ENCODE results near the gene PI16. TPM values are rescaled to one million over a fixed set of nuclear protein-coding genes. Genes with fewer than 3 reads are reported as not detected.
A peak's percentile ranks its signal among the peaks of the same experiment; 100 is the strongest.

Gene PI16
- total and polyA plus RNA-seq, 2 of the 13 experiments (the other 11 are each of a cell fraction or from before 2014, with no cell fraction given) = not detected

DNA sequence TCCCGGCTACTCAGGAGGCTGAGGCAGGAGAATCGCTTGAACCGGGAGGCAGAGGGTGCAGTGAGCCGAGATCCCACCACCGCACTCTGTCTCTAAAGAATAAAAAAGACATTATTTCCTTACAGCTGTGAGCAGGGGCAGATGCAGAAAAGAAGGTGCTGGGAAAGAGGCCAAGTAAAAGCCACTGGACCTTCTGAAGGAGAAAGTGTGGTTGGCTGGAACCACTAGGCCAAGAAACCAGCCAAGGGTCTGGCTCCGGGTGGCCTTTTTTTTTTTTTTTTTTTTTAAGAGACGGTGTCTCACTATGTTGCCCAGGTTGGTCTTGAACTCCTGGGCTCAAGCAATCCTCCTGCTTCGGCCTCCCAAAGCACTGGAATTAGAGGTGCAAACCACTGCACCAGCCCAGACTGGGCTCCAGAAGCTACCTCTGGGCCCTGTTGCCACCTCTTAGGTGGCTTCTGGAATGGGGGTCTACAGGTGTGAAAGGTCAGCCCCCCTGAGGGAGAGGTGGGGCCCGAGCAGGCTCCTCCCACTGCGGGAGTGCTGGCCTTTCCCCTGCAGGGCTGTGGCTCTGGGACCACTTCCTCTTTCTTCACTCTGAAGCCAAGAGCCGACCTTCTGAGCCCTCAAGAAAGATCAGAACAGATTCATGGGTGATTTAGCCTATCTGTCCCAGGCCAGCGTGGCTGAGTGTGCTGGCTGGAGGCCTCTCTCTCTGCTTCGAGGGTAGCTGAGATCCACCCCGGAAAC is 50.7 kb downstream of the PI16 start, which contains the start of gene FGD2:
TSS of gene FGD2 (plus strand) at position 595 of the 750 bp plus-strand sequence. CDS start 163 bp downstream, outside the sequence.
- Histone ChIP-seq H3K36me3 (replicated peaks in 1 of 2; ENCODE audit: control insufficient read depth in 1 of 2, insufficient read depth in 2 of 2, low read length in 2 of 2) (no peaks in the 10 kb centered on the region), H3K9me3 (ENCODE audit: low read length) (no peaks in the 10 kb centered on the region), H3K4me3 (replicated peaks in 1 of 3; ENCODE audit: insufficient read depth in 1 of 3, low read depth in 2 of 3, low read length in 3 of 3) (no peak within 1 kb of the TSS), H4K20me1 (ENCODE audit: insufficient read depth, low read length) (no peaks in the 10 kb centered on the region), H3K79me2 (ENCODE audit: insufficient read depth, low read length) (no peaks in the 10 kb centered on the region), H3K9ac (ENCODE audit: insufficient read depth, low read depth, low read length) (no peak within 1 kb of the TSS), H2AFZ (ENCODE audit: low read length) (no peak within 1 kb of the TSS), H3K4me1 (ENCODE audit: insufficient read depth, low read length) (no peaks in the 10 kb centered on the region), H3K4me2 (ENCODE audit: low read depth, low read length) (peak within 1 kb of the TSS; percentile 8; the same call in 1 of the 2 replicates), H3K27me3 (ENCODE audit: control insufficient read depth in 1 of 2, insufficient read depth in 2 of 2, low read length in 2 of 2) (peaks cover 3 to 76% of the 10 kb centered on the region in 2 experiments; a peak in 3 of 5 replicates), H3K27ac (ENCODE audit: extremely low read length, insufficient read depth, low read length) (no peak within 1 kb of the TSS)
- BruUV-seq (replicated peaks) = no TSS peak
- FAIRE-seq (no peak), DNase-seq (ENCODE audit: low spot score) (no peak), ATAC-seq (no peak)
- POLR2A ChIA-PET = no interaction called here
- intact Hi-C loops (cut with micrococcal nuclease; ENCODE audit: unreplicated experiment) (no loop called here), in situ Hi-C loops (cut with HindIII; ENCODE audit: extremely low pct_ligation_motif_present, low pct_unique_long_range_greater_than_20kb) (no loop called here)
- TF ChIP-seq, protein P1, sequence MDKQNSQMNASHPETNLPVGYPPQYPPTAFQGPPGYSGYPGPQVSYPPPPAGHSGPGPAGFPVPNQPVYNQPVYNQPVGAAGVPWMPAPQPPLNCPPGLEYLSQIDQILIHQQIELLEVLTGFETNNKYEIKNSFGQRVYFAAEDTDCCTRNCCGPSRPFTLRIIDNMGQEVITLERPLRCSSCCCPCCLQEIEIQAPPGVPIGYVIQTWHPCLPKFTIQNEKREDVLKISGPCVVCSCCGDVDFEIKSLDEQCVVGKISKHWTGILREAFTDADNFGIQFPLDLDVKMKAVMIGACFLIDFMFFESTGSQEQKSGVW (CRISPR knock-in tag; IDR thresholded peaks at IDR 0.05; ENCODE audit: borderline replicate concordance) = no peak
- TF ChIP-seq KLF12 (CRISPR knock-in tag; IDR thresholded peaks at IDR 0.05; ENCODE audit: borderline replicate concordance) (no peak), ZC3H13 (CRISPR knock-in tag; IDR thresholded peaks at IDR 0.05) (no peak), POLR2AphosphoS2 (IDR thresholded peaks at IDR 0.05; ENCODE audit: low read depth, low read length) (no peak)
- CTCF ChIA-PET (ENCODE audit: low intra/inter-chr PET ratio, low total read pairs) = no interaction called here
- WGBS (ENCODE audit: low lambda C conversion rate) = 51% methylated on average over 13 of the region's 14 CpGs

DNA sequence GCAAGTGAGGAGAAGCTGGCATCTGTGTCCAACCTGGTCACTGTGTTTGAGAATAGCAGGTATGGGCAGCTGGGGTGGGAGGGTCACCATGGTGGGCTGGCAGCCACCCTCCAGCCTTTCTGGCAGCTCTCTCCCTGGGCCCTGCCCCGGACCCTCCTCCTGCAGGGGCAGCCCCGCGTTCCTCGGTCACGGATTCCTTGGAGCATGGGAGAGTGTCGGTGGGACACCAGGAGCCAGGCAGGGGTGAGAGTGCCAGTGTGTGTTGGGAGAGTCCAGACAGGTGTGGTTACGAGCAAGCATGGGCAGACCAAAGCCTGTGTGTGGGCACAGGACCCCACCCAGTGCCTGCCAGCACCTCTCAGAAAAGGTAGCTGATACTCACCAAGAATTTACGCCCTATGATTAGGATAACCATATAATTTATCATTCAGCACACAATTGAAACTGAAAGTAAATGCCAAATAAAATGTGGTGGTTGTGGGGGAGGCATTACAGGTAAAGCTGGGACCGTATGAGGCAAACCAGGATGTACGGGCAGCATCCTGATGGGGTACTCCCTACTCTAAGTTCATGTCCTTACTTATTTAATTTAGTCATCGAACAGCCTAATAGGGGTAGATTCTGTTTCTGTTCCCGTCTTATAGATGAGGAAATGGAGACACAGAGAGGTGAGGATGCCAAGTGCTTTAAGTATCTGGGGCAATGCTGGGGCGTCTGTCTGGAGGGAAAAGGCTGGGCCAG is 51.5 kb downstream of the PI16 start:
- WGBS (ENCODE audit: low lambda C conversion rate) = 47% methylated on average over 13 of the region's 13 CpGs
- POLR2A ChIA-PET = no interaction called here
- Histone ChIP-seq H2AFZ (ENCODE audit: low read length) (no peak overlapping the region), H3K79me2 (ENCODE audit: insufficient read depth, low read length) (no peaks in the 10 kb centered on the region), H3K27me3 (ENCODE audit: control insufficient read depth in 1 of 2, insufficient read depth in 2 of 2, low read length in 2 of 2) (peaks cover 3 to 78% of the 10 kb centered on the region in 2 experiments; a peak in 3 of 5 replicates), H3K4me3 (replicated peaks in 1 of 3; ENCODE audit: insufficient read depth in 1 of 3, low read depth in 2 of 3, low read length in 3 of 3) (no peak overlapping the region), H3K4me2 (ENCODE audit: low read depth, low read length) (peak overlapping the region; percentile 8; the same call in 1 of the 2 replicates), H3K27ac (ENCODE audit: extremely low read length, insufficient read depth, low read length) (no peak overlapping the region), H3K36me3 (replicated peaks in 1 of 2; ENCODE audit: control insufficient read depth in 1 of 2, insufficient read depth in 2 of 2, low read length in 2 of 2) (no peaks in the 10 kb centered on the region), H3K4me1 (ENCODE audit: insufficient read depth, low read length) (no peaks in the 10 kb centered on the region), H4K20me1 (ENCODE audit: insufficient read depth, low read length) (no peaks in the 10 kb centered on the region), H3K9me3 (ENCODE audit: low read length) (no peaks in the 10 kb centered on the region), H3K9ac (ENCODE audit: insufficient read depth, low read depth, low read length) (no peak overlapping the region)
- TF ChIP-seq CEBPG (CRISPR knock-in tag; IDR thresholded peaks at IDR 0.05) (no peak), SSRP1 (CRISPR knock-in tag; IDR thresholded peaks at IDR 0.05) (no peak)
- no peak for FAIRE-seq
- no peak for ATAC-seq
- no TSS peak for BruUV-seq (replicated peaks)
- CTCF ChIA-PET (ENCODE audit: low intra/inter-chr PET ratio, low total read pairs) = no interaction called here
- in situ Hi-C loops (cut with HindIII; ENCODE audit: extremely low pct_ligation_motif_present, low pct_unique_long_range_greater_than_20kb) = no loop called here
- intact Hi-C loops (cut with micrococcal nuclease; ENCODE audit: unreplicated experiment) = no loop called here
- no peak for DNase-seq (ENCODE audit: low spot score)

All from HepG2 (cell line).